ENCODE data around the gene KAZN. TPM values are rescaled to one million over a fixed set of nuclear protein-coding genes. Genes with fewer than 3 reads are reported as not detected.

KAZN gene
- total and polyA plus RNA-seq, 8 donors: 11.1 to 37.5 (median 30.2) TPM

- intact Hi-C loops (cut with DNase I): no loop called here
- ATAC-seq: no peak
- no peak overlapping the region for H3K4me3 ChIP-seq
Observed at GRCh38 chr1:14553711-14554110, 44.8 kb upstream of the KAZN start.

GRCh38 chr1:14555091-14555490 lies 43.4 kb upstream of the KAZN start:
- no peak for TF ChIP-seq CTCF (IDR thresholded peaks at IDR 0.05)

More at GRCh38 chr1:14553711-14554110, 44.8 kb upstream of the KAZN start:
- no peaks in the 10 kb centered on the region for H3K4me1 ChIP-seq
- no peak overlapping the region for H3K27ac ChIP-seq
- no peak for DNase-seq
- peaks cover 0 to 11% of the 10 kb centered on the region in 2 donors for H3K27me3 ChIP-seq
- no peaks in the 10 kb centered on the region for H3K36me3 ChIP-seq
- TF ChIP-seq CTCF (IDR thresholded peaks at IDR 0.05): no peak
- H3K9me3 ChIP-seq: no peaks in the 10 kb centered on the region

GRCh38 chr1:14561014-14561693 lies 37.3 kb upstream of the KAZN start:
- peaks cover 0 to 3% of the 10 kb centered on the region in 2 donors for H3K9me3 ChIP-seq
- H3K27ac ChIP-seq: no peak overlapping the region
- TF ChIP-seq CTCF (IDR thresholded peaks at IDR 0.05): no peak
- no peaks in the 10 kb centered on the region for H3K4me1 ChIP-seq
- no peaks in the 10 kb centered on the region for H3K36me3 ChIP-seq
- DNase-seq: no peak
- intact Hi-C loops (cut with DNase I): no loop called here
- ATAC-seq: no peak
- peaks cover 0 to 2% of the 10 kb centered on the region in 2 donors for H3K27me3 ChIP-seq
- no peak overlapping the region for H3K4me3 ChIP-seq

More at GRCh38 chr1:14555091-14555490, 43.4 kb upstream of the KAZN start:
- Histone ChIP-seq H3K36me3 (no peaks in the 10 kb centered on the region), H3K9me3 (no peaks in the 10 kb centered on the region), H3K4me1 (no peaks in the 10 kb centered on the region), H3K27ac (no peak overlapping the region), H3K27me3 (peaks cover 0 to 11% of the 10 kb centered on the region in 2 donors), H3K4me3 (no peak overlapping the region)
- ATAC-seq: no peak
- no peak for DNase-seq
- intact Hi-C loops (cut with DNase I): no loop called here

GRCh38 chr1:14565090-14565489 lies 33.4 kb upstream of the KAZN start:
- no peaks in the 10 kb centered on the region for H3K36me3 ChIP-seq
- DNase-seq: no peak
- H3K27me3 ChIP-seq: no peaks in the 10 kb centered on the region
- no peaks in the 10 kb centered on the region for H3K4me1 ChIP-seq
- H3K4me3 ChIP-seq: no peak overlapping the region
- H3K27ac ChIP-seq: no peak overlapping the region
- no peak for TF ChIP-seq CTCF (IDR thresholded peaks at IDR 0.05)
- no peak for ATAC-seq
- intact Hi-C loops (cut with DNase I): no loop called here
- peaks cover 0 to 12% of the 10 kb centered on the region in 2 donors for H3K9me3 ChIP-seq

- H3K4me1 ChIP-seq: no peaks in the 10 kb centered on the region
- no peak overlapping the region for H3K27ac ChIP-seq
- TF ChIP-seq CTCF (IDR thresholded peaks at IDR 0.05): no peak
- intact Hi-C loops (cut with DNase I): no loop called here
- peaks cover 0 to 12% of the 10 kb centered on the region in 2 donors for H3K9me3 ChIP-seq
- ATAC-seq: no peak
- no peak overlapping the region for H3K4me3 ChIP-seq
- H3K27me3 ChIP-seq: peaks cover 0 to 3% of the 10 kb centered on the region in 2 donors
- no peak for DNase-seq
- H3K36me3 ChIP-seq: no peaks in the 10 kb centered on the region
Observed at GRCh38 chr1:14567056-14567455, 31.4 kb upstream of the KAZN start.

Data from left lung (tissue), 10 donors.